GM13976 (cell line): Measurements from ENCODE around the gene CACNA1A.

Experiments used
- DNase-seq: peaks from one replicate; pipeline ENCODE4 v3.0.0; 2012; ENCODE audit warnings: low spot score
- in situ Hi-C: fragments of 300-500 bp; cut with MboI; formaldehyde crosslinking; loops from one replicate; pipeline ENCODE4 v1.12.0; 2022; ENCODE audit warnings: low sequenced_read_pairs, mixed read lengths, inconsistent platforms; ENCODE audit not compliant: unreplicated experiment
- TF ChIP-seq, protein P1 (sequence below): IDR thresholded peaks from 2 replicates; pipeline ENCODE4 v1.5.1; 2012; ENCODE audit warnings: borderline replicate concordance, mild to moderate bottlenecking; ENCODE audit not compliant: insufficient read depth; ENCODE audit errors: extremely low read depth, missing control alignments, control extremely low read depth

CACNA1A gene

GRCh38 chr19:13290741-13291140, 215.5 kb downstream of the CACNA1A start:
- in situ Hi-C loops: no loop called here
- TF ChIP-seq, protein P1, sequence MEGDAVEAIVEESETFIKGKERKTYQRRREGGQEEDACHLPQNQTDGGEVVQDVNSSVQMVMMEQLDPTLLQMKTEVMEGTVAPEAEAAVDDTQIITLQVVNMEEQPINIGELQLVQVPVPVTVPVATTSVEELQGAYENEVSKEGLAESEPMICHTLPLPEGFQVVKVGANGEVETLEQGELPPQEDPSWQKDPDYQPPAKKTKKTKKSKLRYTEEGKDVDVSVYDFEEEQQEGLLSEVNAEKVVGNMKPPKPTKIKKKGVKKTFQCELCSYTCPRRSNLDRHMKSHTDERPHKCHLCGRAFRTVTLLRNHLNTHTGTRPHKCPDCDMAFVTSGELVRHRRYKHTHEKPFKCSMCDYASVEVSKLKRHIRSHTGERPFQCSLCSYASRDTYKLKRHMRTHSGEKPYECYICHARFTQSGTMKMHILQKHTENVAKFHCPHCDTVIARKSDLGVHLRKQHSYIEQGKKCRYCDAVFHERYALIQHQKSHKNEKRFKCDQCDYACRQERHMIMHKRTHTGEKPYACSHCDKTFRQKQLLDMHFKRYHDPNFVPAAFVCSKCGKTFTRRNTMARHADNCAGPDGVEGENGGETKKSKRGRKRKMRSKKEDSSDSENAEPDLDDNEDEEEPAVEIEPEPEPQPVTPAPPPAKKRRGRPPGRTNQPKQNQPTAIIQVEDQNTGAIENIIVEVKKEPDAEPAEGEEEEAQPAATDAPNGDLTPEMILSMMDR: no peak
- DNase-seq: no peak

- in situ Hi-C loops: loop anchor here (10.0 kb wide), 1 partner anchor 296 kb away; no protein-coding TSS in a partner anchor
- TF ChIP-seq, protein P1: no peak
Observed at GRCh38 chr19:13289295-13289694, 217.0 kb downstream of the CACNA1A start.

GRCh38 chr19:13286195-13286985, 219.9 kb downstream of the CACNA1A start:
- no peak for DNase-seq
- TF ChIP-seq, protein P1: no peak
- in situ Hi-C loops: loop anchor here (10.0 kb wide), 1 partner anchor 298 kb away; no protein-coding TSS in a partner anchor

More at GRCh38 chr19:13289295-13289694, 217.0 kb downstream of the CACNA1A start:
- no peak for DNase-seq

GRCh38 chr19:13284929-13285928, 221.1 kb downstream of the CACNA1A start:
- in situ Hi-C loops: loop anchor here (10.0 kb wide), 1 partner anchor 300 kb away; no protein-coding TSS in a partner anchor
- TF ChIP-seq, protein P1: no peak
- DNase-seq: no peak

- TF ChIP-seq, protein P1: no peak
- no peak for DNase-seq
- in situ Hi-C loops: loop anchor here (10.0 kb wide), 1 partner anchor 301 kb away; no protein-coding TSS in a partner anchor
Observed at GRCh38 chr19:13283871-13284270, 222.4 kb downstream of the CACNA1A start.

DNA sequence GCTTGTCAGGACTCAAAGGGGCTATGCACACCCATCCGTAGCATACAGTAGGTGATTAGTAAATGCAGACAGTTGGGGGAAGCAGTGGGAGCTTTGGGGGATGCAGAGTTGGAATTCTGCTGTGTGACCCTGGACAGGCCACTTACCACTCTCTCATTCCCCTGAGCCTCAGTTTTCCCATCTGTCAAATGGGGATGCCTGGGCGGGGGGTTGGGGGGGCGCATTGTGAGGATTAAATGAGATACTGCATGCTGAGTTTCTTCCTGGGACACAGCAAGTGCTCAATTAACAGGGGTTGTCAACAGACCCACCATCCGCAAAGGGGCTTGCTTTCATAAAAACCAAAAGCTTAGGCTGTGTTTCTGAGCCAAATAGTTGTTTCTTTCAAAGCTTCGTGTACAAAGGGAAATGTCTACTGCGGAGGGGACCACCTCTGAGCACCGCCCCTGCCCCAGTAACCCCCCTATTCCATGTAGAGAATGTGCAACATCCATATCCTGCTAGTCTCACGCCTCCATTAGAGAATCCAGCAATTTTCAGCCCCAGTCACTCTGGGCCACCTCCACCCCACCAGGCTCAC, 223.7 kb downstream of the CACNA1A start:
- no peak for DNase-seq
- TF ChIP-seq, protein P1: no peak
- in situ Hi-C loops: loop anchor here (10.0 kb wide), 1 partner anchor 302 kb away; no protein-coding TSS in a partner anchor
